Cortex of kidney (tissue), 1 donor: ENCODE measurements around the gene ICE2.

Experiments
- DNase-seq: peaks from one replicate; lab custom pipeline; 2025; lab: John Stamatoyannopoulos, UW

Gene ICE2

GRCh38 chr15:60478566-60479360 lies at the start of gene ICE2:
ICE2 (minus strand) TSS chr15:60479142; CDS start chr15:60477977, 1,165 bp downstream.
- peak; percentile 42 for DNase-seq

GRCh38 chr15:60528530-60528929 lies 49.6 kb upstream of the ICE2 start:
- no peak for DNase-seq

GRCh38 chr15:60527456-60527855 lies 48.5 kb upstream of the ICE2 start:
- no peak for DNase-seq

GRCh38 chr15:60526127-60526616 lies 47.2 kb upstream of the ICE2 start:
- DNase-seq, result no peak

- DNase-seq, result no peak
Observed at GRCh38 chr15:60525341-60526039, 46.5 kb upstream of the ICE2 start.

GRCh38 chr15:60523056-60523455 lies 44.1 kb upstream of the ICE2 start:
- no peak for DNase-seq

- DNase-seq, result no peak
Observed at GRCh38 chr15:60520825-60521368, 42.0 kb upstream of the ICE2 start.

GRCh38 chr15:60520013-60520824 lies 41.3 kb upstream of the ICE2 start:
- DNase-seq, result no peak

GRCh38 chr15:60519218-60519617 lies 40.3 kb upstream of the ICE2 start:
- DNase-seq, result no peak

GRCh38 chr15:60518511-60518910 lies 39.6 kb upstream of the ICE2 start:
- no peak for DNase-seq

GRCh38 chr15:60514261-60514881 lies 35.4 kb upstream of the ICE2 start:
- no peak for DNase-seq

GRCh38 chr15:60513676-60514075 lies 34.7 kb upstream of the ICE2 start:
- no peak for DNase-seq

- DNase-seq, result no peak
Observed at GRCh38 chr15:60512937-60513336, 34.0 kb upstream of the ICE2 start.

GRCh38 chr15:60511351-60512031 lies 32.5 kb upstream of the ICE2 start:
- no peak for DNase-seq

GRCh38 chr15:60510006-60510405 lies 31.1 kb upstream of the ICE2 start:
- DNase-seq, result no peak

- DNase-seq, result no peak
Observed at GRCh38 chr15:60509470-60509869, 30.5 kb upstream of the ICE2 start.

- no peak for DNase-seq
Observed at GRCh38 chr15:60508442-60508841, 29.5 kb upstream of the ICE2 start.

GRCh38 chr15:60507596-60508424 lies 28.9 kb upstream of the ICE2 start:
- no peak for DNase-seq

GRCh38 chr15:60496853-60497252 lies 17.9 kb upstream of the ICE2 start:
- DNase-seq, result no peak

- no peak for DNase-seq
Observed at GRCh38 chr15:60494108-60494507, 15.2 kb upstream of the ICE2 start.
